NOMO-1 (cell line): ENCODE data around the gene RBMS1.

Experiments used
- DNase-seq, 2 experiments: peaks; one replicate each; lab custom pipeline; 2025; ENCODE audit not compliant: unreplicated experiment in 2 of 2; lab: John Stamatoyannopoulos, UW

Gene RBMS1

DNA sequence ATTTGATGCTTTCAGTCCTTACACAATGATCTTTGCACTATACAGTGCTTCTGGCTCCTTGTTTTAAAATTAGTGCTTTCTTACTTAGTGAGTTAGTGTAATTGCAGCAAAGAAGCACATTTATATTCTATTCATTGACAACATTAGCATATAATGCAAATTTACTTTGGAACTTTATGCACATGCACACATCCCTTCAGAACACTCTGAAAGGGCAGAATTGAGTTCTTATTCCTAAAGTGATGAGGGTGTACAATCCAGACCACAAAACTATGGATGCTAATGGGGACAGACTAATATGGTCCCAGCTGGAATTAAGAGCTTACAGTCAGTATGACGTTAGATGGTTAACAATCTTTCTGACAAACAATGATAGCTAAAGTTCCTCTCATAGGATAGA is 127.1 kb downstream of the RBMS1 start:
- no peak for DNase-seq

DNA sequence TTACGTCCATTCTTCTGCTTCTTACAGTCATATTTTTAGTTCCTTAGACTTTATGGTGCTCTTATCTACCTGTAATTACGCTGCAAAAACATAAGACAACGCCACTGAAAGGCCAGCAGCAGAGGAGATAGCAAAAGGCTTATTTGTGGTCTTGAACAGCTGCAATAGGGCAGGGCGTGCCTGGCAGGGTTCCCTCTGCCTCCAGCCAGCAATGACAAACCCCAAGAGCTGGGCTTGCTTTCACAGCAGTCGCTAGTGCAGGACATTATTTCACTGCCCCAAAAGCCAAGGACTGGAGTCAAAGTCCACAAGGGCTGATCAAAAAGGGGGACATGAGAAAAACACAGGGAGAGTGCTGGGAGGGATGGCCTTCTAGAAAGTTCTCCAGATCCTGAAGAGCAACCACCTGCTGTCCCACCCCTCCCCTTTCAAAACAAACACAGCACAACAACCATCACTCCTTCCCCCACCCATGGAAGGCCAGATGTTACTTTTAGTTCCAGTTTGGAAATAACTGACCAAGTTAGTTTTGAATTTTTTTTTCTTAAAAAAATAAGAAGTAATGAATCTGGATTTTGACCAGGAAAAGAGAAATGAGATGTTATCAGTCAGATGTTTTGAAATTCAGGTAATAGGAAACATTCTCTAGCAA is 127.8 kb downstream of the RBMS1 start:
- DNase-seq: no peak

DNA sequence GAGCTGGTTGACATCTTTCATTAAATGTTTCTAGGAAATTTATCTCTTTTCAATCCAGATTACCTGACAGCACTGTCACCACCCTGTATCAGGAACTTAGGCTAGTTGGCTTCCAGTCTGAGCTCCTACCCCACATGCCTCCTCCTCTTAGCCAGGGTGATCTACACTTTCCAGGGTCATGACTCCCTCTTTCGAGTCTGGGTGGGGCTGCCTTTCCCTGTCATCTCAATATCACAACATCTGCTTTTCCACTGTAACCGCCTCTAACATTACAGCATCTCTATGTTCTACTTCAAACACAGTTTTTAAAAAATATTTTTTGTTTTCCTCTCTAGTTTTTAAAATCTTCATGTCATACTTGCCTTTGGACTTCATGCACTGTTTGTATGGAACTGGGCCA is 129.2 kb downstream of the RBMS1 start:
- no peak for DNase-seq

DNA sequence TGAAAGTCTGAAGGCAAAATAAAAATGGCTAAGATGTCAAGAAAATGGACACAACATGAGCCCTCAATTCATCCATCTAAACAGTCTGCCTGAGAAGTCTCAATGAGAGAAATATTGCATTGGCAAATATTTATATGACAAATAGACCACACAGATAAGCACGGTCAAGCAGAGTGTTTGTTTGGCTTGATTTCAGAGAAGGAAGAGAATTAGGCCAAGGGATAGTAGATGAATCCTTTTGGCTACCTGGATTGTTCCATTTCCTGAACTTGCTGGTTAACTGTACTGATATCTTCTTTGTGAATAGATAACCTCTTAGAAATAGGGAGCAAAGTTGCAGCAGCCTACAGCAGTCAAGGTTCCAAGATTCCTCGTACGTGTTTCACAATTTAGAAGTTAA is 129.6 kb downstream of the RBMS1 start:
- DNase-seq: no peak

DNA sequence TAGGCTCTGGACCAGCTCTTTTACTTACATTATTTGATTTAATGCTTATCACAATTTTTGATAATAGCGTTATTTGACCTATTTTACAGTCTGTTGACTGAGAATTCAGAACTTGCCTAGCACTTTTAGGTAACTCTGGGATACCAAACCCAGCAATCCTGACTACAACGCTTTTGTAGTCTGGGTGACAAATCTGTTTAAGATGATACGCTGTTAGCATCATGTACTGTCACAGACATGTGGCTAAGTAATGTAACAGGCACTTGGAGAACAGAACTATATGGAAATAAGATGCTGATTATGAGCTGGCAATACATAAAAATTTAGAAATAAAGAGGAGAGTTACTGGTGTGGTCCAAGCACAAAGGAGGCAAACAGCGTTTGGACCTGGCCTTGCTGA is 130.6 kb downstream of the RBMS1 start:
- no peak for DNase-seq

DNA sequence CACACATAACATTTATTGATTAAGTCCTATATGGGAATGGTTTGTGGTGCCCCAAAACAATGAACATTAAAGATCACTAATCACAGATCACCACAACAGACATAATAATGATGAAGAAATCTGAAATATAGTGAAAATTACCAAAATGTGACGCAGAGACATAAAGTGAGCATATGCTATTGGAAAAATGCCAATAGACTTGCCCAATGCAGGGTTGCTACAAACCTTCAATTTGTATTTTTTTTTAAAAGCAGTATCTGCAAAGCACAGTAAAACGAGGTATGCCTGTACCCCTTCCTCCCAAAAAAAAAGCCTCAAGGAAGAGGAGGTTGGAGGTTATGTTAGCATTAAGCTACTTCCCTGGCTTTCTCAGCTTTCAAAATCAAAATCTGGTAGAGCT is 131.1 kb downstream of the RBMS1 start:
- no peak for DNase-seq

DNA sequence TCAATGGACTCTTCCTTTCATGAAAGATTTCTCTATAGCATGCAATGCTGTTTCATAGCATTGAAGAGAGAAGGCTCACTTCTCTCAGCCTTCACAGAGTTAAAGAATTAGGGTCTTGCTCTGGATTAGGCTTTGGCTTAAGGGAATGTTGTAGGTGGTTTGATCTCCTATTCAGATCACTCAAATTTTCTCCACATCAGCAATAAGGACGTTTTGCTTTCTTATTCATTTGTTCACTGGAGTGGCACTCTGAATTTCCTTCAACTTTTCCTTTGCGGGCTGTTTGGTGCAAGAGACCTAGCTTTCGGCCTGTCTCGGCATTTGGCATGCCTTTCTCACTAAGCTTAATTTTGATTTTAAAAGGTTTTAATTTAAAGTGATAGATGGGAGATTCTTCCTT is 131.6 kb downstream of the RBMS1 start:
- no peak for DNase-seq

DNA sequence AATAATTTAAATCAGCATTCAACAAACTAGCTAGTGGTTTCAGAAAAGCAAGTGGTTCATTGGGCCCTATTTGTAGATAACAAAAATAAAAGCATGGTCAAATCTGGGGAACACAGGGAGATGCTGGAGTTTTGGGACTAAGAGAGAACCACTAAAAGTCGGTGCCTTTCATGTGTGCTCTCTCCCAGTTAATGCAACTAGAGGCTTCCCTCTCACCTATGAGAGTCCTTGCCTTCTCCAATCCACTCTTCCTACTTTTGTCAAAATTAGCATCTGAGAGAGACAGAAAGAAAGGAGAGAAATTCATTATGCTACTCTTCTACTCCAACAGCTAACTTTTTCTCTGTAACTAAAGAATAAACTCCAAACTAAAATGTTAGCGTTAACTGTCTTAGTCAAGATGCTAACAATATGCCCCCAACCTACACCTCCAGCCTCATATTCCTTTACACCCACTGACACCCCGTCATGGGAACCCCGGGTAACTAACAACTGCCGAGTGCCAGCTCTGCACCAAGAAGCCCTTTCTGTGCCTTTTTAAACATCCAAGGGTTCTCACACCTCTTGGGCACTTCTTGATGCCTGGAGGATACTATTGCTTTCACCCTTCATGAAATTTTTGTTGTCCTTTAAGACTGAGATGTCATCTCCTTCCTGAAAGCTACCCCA is 133.4 kb downstream of the RBMS1 start:
- no peak for DNase-seq

DNA sequence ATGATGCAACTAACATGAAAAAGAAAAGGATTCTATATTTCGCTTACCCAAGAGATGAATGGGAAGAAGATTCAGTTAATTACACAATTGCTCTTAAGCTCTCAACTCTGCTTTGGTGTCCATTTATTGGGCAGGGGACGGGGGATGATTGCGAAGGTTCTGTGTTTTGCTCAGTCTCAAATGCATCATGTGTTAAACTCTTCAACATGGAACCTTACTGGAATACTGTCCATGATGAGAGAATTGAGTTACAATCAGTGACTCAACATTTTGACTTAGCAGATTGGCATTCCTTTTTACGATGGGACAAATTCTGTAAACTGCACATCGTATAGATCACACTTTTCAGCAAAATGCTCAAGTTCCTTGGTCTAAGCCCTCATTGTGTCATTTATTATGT is 135.6 kb downstream of the RBMS1 start:
- DNase-seq: no peak

DNA sequence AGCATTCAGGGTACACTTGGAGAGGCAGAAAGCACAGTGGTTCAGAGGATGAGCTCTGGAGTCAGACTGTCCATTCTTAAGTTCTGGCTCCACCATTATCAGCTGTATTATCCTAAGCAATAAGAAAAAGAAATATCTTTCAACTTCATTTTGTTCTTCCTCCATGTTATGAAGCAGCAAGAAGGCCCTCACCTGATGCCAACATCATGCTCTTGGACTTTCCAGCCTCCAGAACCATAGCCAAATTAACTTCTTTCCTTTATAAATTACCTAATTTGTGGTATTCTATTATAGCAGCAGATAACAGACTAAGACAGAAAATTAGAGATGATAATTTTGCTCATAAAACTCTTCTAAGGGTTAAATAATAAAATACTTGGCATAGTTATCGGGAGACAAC is 137.1 kb downstream of the RBMS1 start:
- no peak for DNase-seq

DNA sequence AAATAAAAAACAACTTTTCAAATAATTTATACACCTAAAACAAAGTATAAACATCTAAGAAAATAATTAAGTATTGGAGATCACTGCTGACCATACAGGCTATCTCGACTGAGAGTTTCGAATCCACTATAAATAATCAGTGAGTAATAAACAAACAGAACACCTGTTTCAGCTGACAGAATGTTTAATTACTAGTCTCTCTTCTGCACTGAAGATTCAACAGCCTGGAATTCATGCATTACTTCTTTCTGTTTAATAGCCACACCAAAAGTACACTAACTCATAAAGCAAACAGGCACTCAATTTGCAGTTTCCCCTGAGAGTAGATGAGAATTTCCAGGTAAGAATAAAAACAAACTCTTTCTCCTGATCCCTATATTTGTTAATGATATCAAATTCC is 138.5 kb downstream of the RBMS1 start:
- DNase-seq: no peak

DNA sequence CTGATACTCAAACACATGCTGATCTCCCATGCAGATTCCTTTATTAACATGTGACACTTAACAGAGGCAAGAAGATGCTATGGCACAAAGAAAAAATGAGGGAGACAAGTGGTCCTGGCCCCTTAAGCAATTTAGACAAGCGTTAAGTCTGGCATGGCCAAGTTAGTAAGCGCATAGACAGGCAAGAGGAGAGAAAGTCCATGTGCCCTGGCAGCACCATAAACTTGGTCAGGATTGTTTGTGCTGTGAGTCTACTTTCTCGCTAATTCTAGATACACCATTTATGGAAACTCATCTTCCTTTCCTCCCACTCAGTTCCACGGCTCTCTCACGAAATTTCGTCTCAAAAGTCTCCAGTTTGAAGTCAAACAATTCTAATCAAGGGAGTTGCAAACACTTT is 138.9 kb downstream of the RBMS1 start:
- no peak for DNase-seq

DNA sequence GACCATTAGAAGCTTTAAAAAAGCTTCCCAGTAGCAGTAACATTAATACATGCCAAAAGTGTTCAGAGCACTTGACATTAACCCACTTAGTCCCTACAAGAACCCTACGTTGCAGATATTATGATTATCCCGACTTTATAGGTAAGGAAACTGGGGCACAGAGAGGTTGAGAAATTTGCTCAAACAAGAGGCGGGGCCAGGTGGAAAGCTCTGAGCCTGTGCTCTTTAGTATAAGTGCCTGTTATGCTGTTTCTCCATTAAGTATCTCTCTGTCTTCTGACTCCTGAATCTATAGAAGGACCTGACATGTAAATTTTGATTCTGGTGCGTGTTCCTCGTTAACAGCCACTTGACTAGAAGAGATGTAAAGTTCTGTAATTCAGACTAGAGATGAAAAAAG is 139.8 kb downstream of the RBMS1 start:
- DNase-seq: no peak

DNA sequence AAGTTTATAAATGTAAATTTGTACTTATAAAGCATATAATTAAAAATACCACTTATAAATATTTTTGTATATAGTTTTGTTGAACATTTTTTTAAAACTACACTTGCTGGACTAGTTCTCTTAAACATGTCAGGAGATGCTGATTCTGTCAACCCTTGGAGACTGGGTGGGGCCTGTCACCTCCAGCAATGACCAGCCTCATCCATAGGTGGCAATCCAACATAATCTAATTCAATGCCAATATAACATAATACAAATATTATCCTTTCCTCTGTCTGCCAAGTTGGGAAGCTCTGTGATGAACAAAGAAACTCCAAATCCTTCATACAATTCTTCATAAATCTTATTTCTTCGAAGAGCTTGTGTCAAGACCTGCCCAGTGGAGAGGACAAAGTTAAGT is 140.4 kb downstream of the RBMS1 start:
- no peak for DNase-seq

DNA sequence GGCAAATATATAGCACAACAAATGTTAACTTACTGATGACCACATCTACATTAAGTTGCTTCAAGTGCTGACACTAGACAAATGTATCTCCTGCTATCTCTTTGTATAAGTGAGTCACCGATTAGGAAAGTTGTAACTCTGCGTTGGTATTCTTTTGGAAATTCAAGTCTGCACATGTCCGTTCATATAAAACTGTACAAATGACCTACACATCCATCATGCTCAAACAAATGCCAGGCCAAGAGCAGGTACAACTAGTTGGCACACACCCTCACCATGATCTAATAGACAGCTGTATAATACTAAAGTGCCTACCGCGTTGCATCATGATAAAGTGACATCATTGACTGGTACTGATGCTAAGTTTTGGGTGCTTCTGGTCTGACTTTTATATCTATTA is 141.1 kb downstream of the RBMS1 start:
- DNase-seq: no peak

DNA sequence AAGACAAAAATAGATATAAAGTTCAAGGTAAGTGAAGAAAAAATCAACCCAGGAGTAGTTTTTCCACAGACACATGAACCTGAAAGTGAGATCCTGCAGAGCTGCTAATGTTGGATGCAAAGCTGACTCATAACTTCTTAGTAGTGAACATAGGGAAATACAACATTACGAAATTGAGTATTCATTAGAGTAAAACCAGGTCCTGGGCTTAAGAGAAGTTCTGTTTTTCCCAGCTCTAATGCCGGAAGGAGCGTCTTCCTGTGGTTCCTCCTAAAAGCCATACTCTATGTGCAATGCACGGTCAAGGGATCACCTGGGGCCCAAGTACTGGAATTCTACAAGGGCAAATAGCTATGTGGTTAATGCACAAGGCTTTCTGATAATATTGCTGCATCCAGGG is 141.7 kb downstream of the RBMS1 start:
- DNase-seq: peak in 1 of 2 experiments; percentile 70

DNA sequence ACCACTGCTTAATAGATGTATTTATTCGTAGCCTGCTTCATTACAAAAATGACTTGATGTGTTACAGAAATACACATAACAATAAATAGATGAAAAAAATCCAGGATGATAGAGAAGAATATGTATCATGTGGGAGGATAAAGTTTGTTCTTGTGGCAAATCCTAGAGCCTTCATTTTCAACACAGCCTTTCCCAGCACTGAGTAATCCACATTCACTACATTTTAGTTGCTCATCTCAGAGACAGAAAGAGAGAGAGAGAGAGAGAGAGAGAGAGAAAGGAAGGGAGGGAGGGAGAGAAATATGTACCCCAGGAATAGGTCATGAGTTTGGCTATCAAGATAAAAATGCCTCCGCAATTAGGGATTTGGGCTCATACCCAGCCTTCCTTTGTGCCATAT is 144.3 kb downstream of the RBMS1 start:
- no peak for DNase-seq

DNA sequence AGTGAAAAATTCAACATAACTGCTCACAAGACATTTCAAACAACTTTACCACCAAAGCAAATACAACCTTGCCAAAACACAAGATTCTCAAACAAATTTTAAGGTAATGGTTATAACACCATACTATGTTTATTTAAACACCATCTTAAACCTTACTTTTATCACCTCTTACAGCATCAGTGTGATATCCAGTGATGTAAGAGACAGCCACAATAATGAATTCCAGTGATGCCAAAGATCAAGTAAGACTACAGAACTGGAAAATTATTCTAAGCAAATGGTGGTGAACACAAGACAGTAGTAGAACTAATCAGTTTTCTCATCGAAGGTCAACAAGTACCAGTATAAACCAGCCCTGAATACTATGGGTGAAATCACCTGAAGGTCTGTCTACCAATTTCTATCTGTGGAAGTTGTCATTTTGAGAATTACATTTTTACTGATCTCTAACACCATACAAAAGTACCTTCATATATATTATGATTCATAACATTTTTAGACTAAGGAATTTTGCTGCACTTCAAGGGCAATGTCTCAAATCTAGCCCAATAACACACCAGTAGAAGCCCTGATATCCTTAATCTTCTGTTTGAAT is 146.2 kb downstream of the RBMS1 start:
- DNase-seq: no peak

DNA sequence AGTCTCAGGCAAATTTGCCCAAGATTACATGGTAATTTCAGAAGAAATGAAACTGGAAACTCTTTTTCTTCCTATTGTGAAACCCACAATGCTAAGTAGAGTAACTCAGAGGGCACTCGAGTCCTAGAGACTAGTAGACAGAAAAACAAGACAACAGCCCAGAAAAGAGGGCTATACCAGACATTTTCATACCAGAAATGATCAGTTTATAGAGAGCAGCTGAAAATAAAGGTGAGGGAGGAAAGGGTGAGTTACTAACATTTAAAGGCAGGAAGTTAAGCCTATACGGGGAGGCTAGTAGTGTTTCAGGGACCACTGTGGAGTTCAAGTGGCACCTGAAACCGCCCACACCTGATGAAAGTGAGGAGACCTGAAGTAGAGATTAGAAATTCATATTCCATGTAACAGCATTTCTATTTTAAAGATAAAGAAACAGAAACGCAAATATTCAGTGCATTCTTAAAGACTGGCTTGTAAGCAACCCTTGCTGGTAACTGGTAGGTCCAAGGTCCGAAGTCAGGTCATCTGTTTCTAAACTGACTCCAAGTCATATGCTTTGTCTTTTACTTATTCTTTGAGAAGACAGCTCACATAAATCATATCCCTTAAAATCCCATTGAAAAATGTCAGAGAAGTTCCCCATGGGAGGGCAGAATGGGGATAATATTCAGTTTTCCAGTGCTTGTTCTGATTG is 148.4 kb downstream of the RBMS1 start:
- peak in 1 of 2 experiments; percentile 11 for DNase-seq

DNA sequence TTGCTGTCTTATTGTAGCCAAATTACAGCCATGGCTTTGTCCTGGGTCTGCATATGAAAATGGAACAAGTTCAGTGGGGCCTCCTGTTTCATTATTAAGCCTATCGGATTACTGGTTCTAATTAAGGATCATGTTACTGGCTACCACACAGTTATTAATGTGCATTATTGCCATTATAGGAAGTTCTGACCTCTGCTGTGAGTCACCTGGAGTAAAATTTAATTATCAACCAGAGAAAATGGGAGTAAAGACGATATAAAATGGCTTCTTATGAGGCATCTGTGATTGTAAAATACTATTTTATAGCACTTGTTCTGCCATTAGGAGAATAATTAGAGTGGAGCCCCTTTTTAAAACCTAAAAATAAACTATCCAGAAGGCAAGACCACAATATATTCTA is 150.2 kb downstream of the RBMS1 start:
- no peak for DNase-seq

DNA sequence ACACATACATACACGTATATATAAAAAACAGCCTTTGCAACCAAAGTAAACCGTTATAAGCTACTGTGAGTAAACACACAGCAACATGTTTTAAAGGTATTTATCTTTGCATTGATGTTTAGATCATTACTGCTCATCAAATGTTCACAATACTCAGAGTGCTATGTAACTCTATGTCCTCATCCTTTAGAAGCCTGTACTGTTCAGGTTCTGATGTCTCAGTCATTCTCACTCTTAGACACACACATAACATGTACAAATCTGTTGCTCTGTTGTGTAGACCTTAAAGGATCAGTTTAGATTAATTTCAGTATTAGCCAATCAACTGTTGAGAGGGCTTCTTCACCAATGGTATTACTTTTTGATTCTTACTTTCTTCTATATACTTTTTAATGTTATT is 153.9 kb downstream of the RBMS1 start:
- no peak for DNase-seq
